Mesenchymal stem cell (in vitro differentiated cells and primary cell): ENCODE measurements around the gene COPA.

Experiments used
- DNase-seq: peaks from one replicate; pipeline ENCODE4 v3.0.0-alpha.2; 2013
- H2AFZ ChIP-seq: one replicate; pipeline ENCODE4 v1.6.1; 2013; ENCODE audit warnings: low read depth, mild to moderate bottlenecking, control low read depth, inconsistent platforms, low read length, moderate library complexity
- H2AK5ac ChIP-seq: 2 replicates; pipeline ENCODE4 v1.6.1; 2013; ENCODE audit warnings: low read length, moderate library complexity, mild to moderate bottlenecking, inconsistent platforms; ENCODE audit not compliant: severe bottlenecking
- H2BK120ac ChIP-seq: one replicate; pipeline ENCODE4 v1.6.1; 2013; ENCODE audit warnings: low read depth, mild to moderate bottlenecking, inconsistent platforms, low read length, moderate library complexity
- H2BK12ac ChIP-seq, 2 experiments: one replicate each; pipeline ENCODE4 v1.6.1; 2013; ENCODE audit warnings: inconsistent platforms in 2 of 2, low read length in 2 of 2, mild to moderate bottlenecking in 2 of 2, moderate library complexity in 2 of 2, control low read depth in 1 of 2
- H2BK15ac ChIP-seq: one replicate; pipeline ENCODE4 v1.6.1; 2013; ENCODE audit warnings: mild to moderate bottlenecking, low read depth, inconsistent platforms; ENCODE audit not compliant: poor library complexity, severe bottlenecking
- H2BK5ac ChIP-seq: 2 replicates; pipeline ENCODE4 v1.6.1; 2013; ENCODE audit warnings: low read depth, mild to moderate bottlenecking, low read length, control low read depth, inconsistent platforms; ENCODE audit not compliant: poor library complexity, severe bottlenecking
- H3K14ac ChIP-seq, 2 experiments: one replicate each; pipeline ENCODE4 v1.6.1; 2013; ENCODE audit warnings: inconsistent platforms in 2 of 2, low read length in 2 of 2, control low read depth in 1 of 2, mild to moderate bottlenecking in 1 of 2, moderate library complexity in 1 of 2
- H3K18ac ChIP-seq, 2 experiments: one replicate each; pipeline ENCODE4 v1.6.1; 2013; ENCODE audit warnings: inconsistent platforms in 2 of 2, low read length in 2 of 2, control low read depth in 1 of 2, low read depth in 1 of 2, mild to moderate bottlenecking in 1 of 2
- H3K23ac ChIP-seq, 2 experiments: one replicate each; pipeline ENCODE4 v1.6.1; 2013; ENCODE audit warnings: inconsistent platforms in 2 of 2, low read length in 2 of 2, mild to moderate bottlenecking in 2 of 2, moderate library complexity in 2 of 2, control low read depth in 1 of 2
- H3K27ac ChIP-seq: 2 replicates; pipeline ENCODE4 v1.5.1; 2013; ENCODE audit warnings: mild to moderate bottlenecking, moderate library complexity, low read length, control low read depth, inconsistent platforms; ENCODE audit not compliant: poor library complexity, severe bottlenecking
- H3K27me3 ChIP-seq, 2 experiments: 2 replicates each; pipeline versions ENCODE4 v1.6.1 to v1.7.0; 2013; ENCODE audit warnings: low read length in 2 of 2, mild to moderate bottlenecking in 2 of 2, moderate library complexity in 2 of 2, control low read depth in 1 of 2, inconsistent platforms in 1 of 2; ENCODE audit not compliant: control insufficient read depth in 1 of 2, insufficient read depth in 1 of 2
- H3K36me3 ChIP-seq, 2 experiments: 2 replicates each; pipeline versions ENCODE4 v1.6.1 to v1.7.0; 2013; ENCODE audit warnings: low read length in 2 of 2, control low read depth in 1 of 2, inconsistent platforms in 1 of 2, low read depth in 1 of 2, mild to moderate bottlenecking in 1 of 2; ENCODE audit not compliant: insufficient read depth in 2 of 2, control insufficient read depth in 1 of 2
- H3K4ac ChIP-seq, 2 experiments: one replicate each; pipeline ENCODE4 v1.6.1; 2013; ENCODE audit warnings: inconsistent platforms in 2 of 2, low read length in 2 of 2, mild to moderate bottlenecking in 2 of 2, moderate library complexity in 2 of 2, control low read depth in 1 of 2, low read depth in 1 of 2
- H3K4me1 ChIP-seq: 2 replicates; pipeline ENCODE4 v1.6.1; 2013; ENCODE audit warnings: low read depth, low read length, control low read depth; ENCODE audit not compliant: control insufficient read depth, insufficient read depth
- H3K4me2 ChIP-seq: 2 replicates; pipeline ENCODE4 v1.6.1; 2013; ENCODE audit warnings: low read length, mild to moderate bottlenecking, inconsistent platforms; ENCODE audit not compliant: poor library complexity, severe bottlenecking
- H3K4me3 ChIP-seq, 2 experiments: 2 replicates each; pipeline versions ENCODE4 v1.5.1 to v1.7.0; 2013; ENCODE audit warnings: low read length in 2 of 2, mild to moderate bottlenecking in 2 of 2, control low read depth in 1 of 2, low read depth in 1 of 2; ENCODE audit not compliant: insufficient read depth in 1 of 2
- H3K79me1 ChIP-seq: replicated peaks from 2 replicates; pipeline ENCODE4 v1.6.1; 2013; ENCODE audit warnings: mild to moderate bottlenecking, control low read depth, low read length, inconsistent platforms; ENCODE audit not compliant: poor library complexity, severe bottlenecking
- H3K9ac ChIP-seq: 2 replicates; pipeline ENCODE4 v1.7.0; 2013; ENCODE audit warnings: mild to moderate bottlenecking, low read length, moderate library complexity
- H3K9me3 ChIP-seq: 2 replicates; pipeline ENCODE4 v1.7.0; 2013; ENCODE audit warnings: mild to moderate bottlenecking, low read length; ENCODE audit not compliant: control insufficient read depth
- H4K8ac ChIP-seq: one replicate; pipeline ENCODE4 v1.6.1; 2013; ENCODE audit warnings: inconsistent platforms, mild to moderate bottlenecking, low read length, moderate library complexity
- H4K91ac ChIP-seq: one replicate; pipeline ENCODE4 v1.6.1; 2013; ENCODE audit warnings: mild to moderate bottlenecking, low read length, inconsistent platforms
- WGBS: methylation state at CpG from one replicate; pipeline ENCODE4 v1.1.7; 2013; ENCODE audit warnings: mixed read lengths; 5-methylcytosine and 5-hydroxymethylcytosine counted together

Gene COPA

GRCh38 chr1:160344241-160344640, 1.2 kb upstream of the COPA start:
- H3K4me1 ChIP-seq, result no peaks in the 10 kb centered on the region
- no peak overlapping the region for H2BK5ac ChIP-seq
- no peak overlapping the region for H3K4ac ChIP-seq
- H3K4me2 ChIP-seq, result peak overlapping the region; percentile 59
- H3K4me3 ChIP-seq, result peak overlapping the region in 1 of 2 experiments; percentile 96
- peaks cover 15 to 62% of the 10 kb centered on the region in 2 experiments for H3K36me3 ChIP-seq
- H4K91ac ChIP-seq, result no peak overlapping the region
- H3K9me3 ChIP-seq, result no peaks in the 10 kb centered on the region
- H3K23ac ChIP-seq, result no peak overlapping the region
- WGBS, result 67% methylated on average over 1 of the region's 3 CpGs
- H3K9ac ChIP-seq, result peak overlapping the region; percentile 99
- H2AFZ ChIP-seq, result no peak overlapping the region
- peak overlapping the region; percentile 27 for H2AK5ac ChIP-seq
- H3K79me1 ChIP-seq, result peaks cover 22% of the 10 kb centered on the region
- no peak overlapping the region for H3K14ac ChIP-seq
- H3K27me3 ChIP-seq, result no peaks in the 10 kb centered on the region
- DNase-seq, result no peak
- no peak overlapping the region for H2BK12ac ChIP-seq
- H3K27ac ChIP-seq, result no peak overlapping the region
- no peak overlapping the region for H2BK15ac ChIP-seq
- H2BK120ac ChIP-seq, result no peak overlapping the region
- no peak overlapping the region for H4K8ac ChIP-seq
- H3K18ac ChIP-seq, result no peak overlapping the region

DNA sequence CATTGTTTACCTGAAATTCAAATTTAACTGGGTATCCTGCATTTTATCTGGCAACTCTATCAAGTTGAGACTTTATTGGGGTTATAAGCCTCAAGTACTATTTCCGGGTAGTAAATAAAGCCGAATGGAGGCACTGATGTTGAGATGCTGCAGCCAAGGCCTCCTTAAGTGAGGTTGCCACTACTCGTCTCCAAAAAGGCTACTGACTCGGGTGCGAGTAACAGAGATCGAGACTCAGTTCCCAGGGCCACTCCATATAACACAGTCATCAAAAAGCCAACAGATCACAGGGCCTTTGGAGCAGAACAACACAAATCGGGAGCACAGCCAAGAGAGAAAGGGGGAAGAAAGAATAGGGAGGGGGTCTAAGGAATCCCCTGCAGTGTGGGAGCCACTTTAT, 524 bp downstream of the COPA start:
- peak overlapping the region; percentile 60 for H2BK5ac ChIP-seq

GRCh38 chr1:160340866-160341265, 2.2 kb downstream of the COPA start:
- H3K23ac ChIP-seq, result no peak overlapping the region
- peak overlapping the region in 1 of 2 experiments; percentile 96 for H3K4me3 ChIP-seq
- WGBS, result 90% methylated on average over 2 of the region's 2 CpGs
- H3K27me3 ChIP-seq, result no peaks in the 10 kb centered on the region
- no peak overlapping the region for H2AFZ ChIP-seq
- H3K9me3 ChIP-seq, result no peaks in the 10 kb centered on the region
- no peak overlapping the region for H3K18ac ChIP-seq
- H3K4me1 ChIP-seq, result no peaks in the 10 kb centered on the region
- H3K79me1 ChIP-seq, result peaks cover 2% of the 10 kb centered on the region
- H3K4ac ChIP-seq, result no peak overlapping the region
- H3K9ac ChIP-seq, result peak overlapping the region; percentile 99
- H3K27ac ChIP-seq, result no peak overlapping the region
- H3K14ac ChIP-seq, result no peak overlapping the region
- no peak overlapping the region for H2AK5ac ChIP-seq
- peaks cover 6 to 63% of the 10 kb centered on the region in 2 experiments for H3K36me3 ChIP-seq
- H4K8ac ChIP-seq, result no peak overlapping the region
- DNase-seq, result no peak
- no peak overlapping the region for H2BK15ac ChIP-seq
- H2BK120ac ChIP-seq, result no peak overlapping the region
- H2BK12ac ChIP-seq, result no peak overlapping the region
- H3K4me2 ChIP-seq, result peak overlapping the region; percentile 54
- no peak overlapping the region for H4K91ac ChIP-seq
- no peak overlapping the region for H2BK5ac ChIP-seq

More for the DNA sequence above, 524 bp downstream of the COPA start:
- H2BK12ac ChIP-seq, result peak overlapping the region in 1 of 2 experiments; percentile 25
- peak overlapping the region; percentile 83 for H4K91ac ChIP-seq
- peak overlapping the region; percentile 74 for H3K4me2 ChIP-seq
- no peak overlapping the region for H2AFZ ChIP-seq
- H2AK5ac ChIP-seq, result peak overlapping the region; percentile 66
- peak overlapping the region; percentile 85 for H3K27ac ChIP-seq
- H3K4me3 ChIP-seq, result peak overlapping the region; percentile 78 to 96
- peaks cover 9 to 63% of the 10 kb centered on the region in 2 experiments for H3K36me3 ChIP-seq
- H3K4me1 ChIP-seq, result no peaks in the 10 kb centered on the region
- peak overlapping the region in 1 of 2 experiments; percentile 57 for H3K23ac ChIP-seq
- H3K9ac ChIP-seq, result peak overlapping the region; percentile 99
- peak overlapping the region; percentile 64 for H2BK120ac ChIP-seq
- peak overlapping the region; percentile 79 to 83 for H3K4ac ChIP-seq
- WGBS, result 0% methylated on average over 6 of the region's 7 CpGs
- H4K8ac ChIP-seq, result peak overlapping the region; percentile 81
- DNase-seq, result peak; percentile 40
- H3K9me3 ChIP-seq, result no peaks in the 10 kb centered on the region
- H3K18ac ChIP-seq, result peak overlapping the region; percentile 95 to 98
- H3K14ac ChIP-seq, result peak overlapping the region in 1 of 2 experiments; percentile 68
- H3K79me1 ChIP-seq, result peaks cover 11% of the 10 kb centered on the region
- H2BK15ac ChIP-seq, result no peak overlapping the region
- H3K27me3 ChIP-seq, result no peaks in the 10 kb centered on the region

DNA sequence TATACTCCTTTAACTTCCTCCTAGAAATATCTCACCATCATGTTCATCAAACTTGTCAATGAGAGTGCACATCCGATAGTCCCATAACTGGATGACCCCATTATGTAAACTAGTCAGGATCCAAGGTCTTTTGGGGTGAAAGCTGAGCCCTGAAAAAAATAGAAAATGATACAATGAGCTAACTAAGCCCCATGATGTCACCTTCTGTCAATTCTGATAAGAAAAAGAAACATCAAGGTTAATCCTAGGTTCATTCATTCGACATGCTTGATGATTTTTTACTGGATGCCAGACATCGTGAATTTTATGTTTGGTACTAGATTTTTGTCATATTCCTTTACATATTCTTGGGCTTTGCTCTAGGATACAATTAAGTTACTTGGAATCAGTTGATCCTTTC, 2.9 kb downstream of the COPA start:
- peaks cover 2% of the 10 kb centered on the region for H3K79me1 ChIP-seq
- no peak overlapping the region for H3K14ac ChIP-seq
- H2BK120ac ChIP-seq, result no peak overlapping the region
- no peak overlapping the region for H3K4me2 ChIP-seq
- peaks cover 5 to 64% of the 10 kb centered on the region in 2 experiments for H3K36me3 ChIP-seq
- H3K23ac ChIP-seq, result no peak overlapping the region
- WGBS, result 100% methylated on average over 2 of the region's 3 CpGs
- no peak overlapping the region for H2AFZ ChIP-seq
- H2BK12ac ChIP-seq, result no peak overlapping the region
- no peaks in the 10 kb centered on the region for H3K27me3 ChIP-seq
- no peak overlapping the region for H4K8ac ChIP-seq
- no peak overlapping the region for H2BK15ac ChIP-seq
- no peak overlapping the region for H3K27ac ChIP-seq
- no peak for DNase-seq
- H2BK5ac ChIP-seq, result no peak overlapping the region
- no peak overlapping the region for H3K4ac ChIP-seq
- H3K4me1 ChIP-seq, result no peaks in the 10 kb centered on the region
- H3K4me3 ChIP-seq, result peak overlapping the region in 1 of 2 experiments; percentile 96
- peak overlapping the region; percentile 99 for H3K9ac ChIP-seq
- H3K18ac ChIP-seq, result no peak overlapping the region
- no peak overlapping the region for H2AK5ac ChIP-seq
- H3K9me3 ChIP-seq, result no peaks in the 10 kb centered on the region
- no peak overlapping the region for H4K91ac ChIP-seq
